AG20443 (cell line): ENCODE data around the gene IFT88.

Experiments used
- DNase-seq: peaks from one replicate; pipeline ENCODE4 v3.0.0; 2012; ENCODE audit warnings: low spot score, mixed read lengths

IFT88 gene

GRCh38 chr13:20716951-20717350, 150.0 kb downstream of the IFT88 start:
- DNase-seq = no peak

DNA sequence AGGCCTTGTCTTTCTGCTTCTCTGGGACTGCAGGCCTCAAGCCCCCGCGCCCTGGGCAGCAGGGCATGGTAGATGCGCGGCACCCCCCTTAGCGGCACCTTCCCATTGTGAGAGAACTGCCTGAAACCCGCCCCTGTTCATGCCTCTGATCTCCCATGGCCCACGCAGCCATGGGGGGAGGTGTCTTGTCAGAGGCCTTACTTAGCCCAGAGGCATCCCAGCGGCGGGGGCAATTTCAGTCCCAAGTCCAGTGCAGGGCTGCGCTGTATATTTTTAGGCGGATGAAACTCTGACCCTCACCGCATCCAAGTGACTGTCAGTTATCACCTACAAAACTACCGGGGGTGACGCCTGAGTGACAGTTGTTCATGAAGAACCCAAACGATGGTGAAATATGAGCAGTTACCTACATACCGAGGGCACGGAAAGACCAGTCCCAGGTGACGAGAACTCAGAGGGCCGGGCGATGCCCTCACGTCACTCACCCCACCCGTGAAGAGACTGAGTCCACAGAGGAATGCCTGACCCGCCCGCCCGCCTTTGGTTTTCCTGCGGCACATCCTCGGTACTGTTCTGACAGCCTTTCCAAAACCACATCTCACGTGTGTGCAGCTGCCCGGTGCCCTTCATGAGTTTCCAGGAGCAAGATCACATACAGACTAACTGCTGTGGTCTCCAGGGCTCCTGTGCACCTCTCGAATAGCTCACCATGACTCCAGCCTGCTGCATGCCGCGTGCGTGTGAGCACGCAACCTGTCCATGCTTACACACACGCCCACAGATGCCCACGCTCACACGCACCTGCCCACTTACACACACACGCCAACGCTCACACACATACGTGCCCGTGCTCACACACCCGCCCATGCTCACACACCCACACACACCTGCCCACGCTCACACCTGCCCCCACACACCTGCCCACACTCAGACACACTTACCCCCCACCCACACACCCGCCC, 150.9 kb downstream of the IFT88 start:
- DNase-seq = no peak

DNA sequence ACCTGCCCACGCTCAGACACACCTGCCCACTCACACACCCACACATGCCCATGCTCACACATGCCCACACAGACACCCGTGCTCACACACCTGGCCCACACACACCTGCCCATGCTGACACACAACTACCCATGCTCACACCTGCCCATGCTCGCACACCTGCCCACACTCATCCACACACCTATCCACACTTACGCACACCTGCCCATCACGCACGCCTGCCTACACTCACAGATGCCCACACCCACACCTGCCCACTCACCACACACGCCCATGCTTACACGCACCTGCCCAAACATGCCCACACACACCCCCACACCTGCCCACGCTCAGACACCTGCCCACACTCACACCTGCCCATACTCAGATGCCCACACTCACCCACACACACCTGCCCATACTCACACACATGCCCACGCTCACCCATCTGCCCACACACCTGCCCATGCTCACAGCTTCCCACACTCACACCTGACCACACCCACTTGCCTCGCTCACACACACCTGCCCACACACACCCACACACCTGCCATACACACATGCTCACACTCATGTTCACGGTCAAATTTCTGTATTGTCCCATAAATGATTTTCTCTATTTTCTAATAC, 152.1 kb downstream of the IFT88 start:
- no peak for DNase-seq

GRCh38 chr13:20719783-20720182, 152.8 kb downstream of the IFT88 start:
- DNase-seq = no peak

- no peak for DNase-seq
Observed at GRCh38 chr13:20720499-20720898, 153.5 kb downstream of the IFT88 start.

DNA sequence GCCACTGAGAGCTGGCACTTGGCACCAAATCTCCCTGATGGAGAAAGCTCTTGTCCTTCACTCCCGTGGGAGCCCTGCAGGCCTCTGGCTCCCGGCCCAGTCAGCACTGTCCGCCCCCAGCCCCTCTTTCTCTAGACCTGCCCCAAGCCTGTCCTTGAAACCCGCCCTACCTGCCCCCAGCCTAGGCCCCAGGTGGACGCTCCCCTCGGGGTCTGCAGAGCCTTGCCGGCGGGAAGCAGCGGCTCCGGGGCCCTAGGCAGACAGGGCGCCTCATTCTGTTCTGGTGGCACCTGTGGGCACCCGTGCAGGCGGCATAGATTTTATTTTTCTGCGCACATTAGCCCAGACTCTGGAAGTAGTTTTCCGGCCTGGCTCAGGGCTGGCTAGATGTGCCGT, 154.1 kb downstream of the IFT88 start:
- DNase-seq = no peak

- DNase-seq = peak; percentile 61
Observed at GRCh38 chr13:20721454-20722357, 154.7 kb downstream of the IFT88 start.

GRCh38 chr13:20727856-20728255, 160.9 kb downstream of the IFT88 start:
- DNase-seq = no peak

DNA sequence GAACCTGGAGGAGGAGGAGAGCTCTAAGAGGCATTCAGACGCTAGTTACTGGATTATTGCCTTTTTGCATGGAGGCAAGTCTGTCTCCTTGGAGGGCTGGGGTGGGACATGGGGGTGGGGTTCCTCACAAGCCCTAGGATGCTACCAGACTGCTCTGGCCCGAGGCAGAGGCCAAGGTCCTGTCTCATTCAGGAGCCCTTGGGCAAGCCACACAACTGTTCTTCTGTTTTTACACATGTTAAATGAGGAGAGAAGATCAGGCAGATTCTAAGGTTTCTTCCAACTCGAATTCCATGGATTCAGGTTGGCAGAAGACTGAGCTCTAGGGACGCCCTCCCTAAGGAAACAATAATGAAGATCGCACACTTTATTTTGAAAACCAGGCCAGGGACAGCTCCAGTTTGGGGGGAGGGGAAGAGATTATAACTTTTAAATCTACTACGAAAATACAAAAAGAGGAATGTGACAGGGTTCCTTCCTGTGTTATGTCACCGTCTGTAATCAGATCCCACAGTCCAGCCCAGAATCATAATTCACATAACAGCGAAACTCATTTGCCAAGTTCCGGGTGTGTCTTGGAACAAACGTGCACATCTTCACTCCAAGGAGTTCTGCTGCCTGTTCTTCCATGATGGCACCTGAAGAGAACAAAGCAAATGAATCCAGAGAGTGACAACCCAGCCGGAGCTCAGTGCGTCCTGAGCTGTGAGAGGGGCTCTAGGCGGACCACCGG, 161.8 kb downstream of the IFT88 start:
- DNase-seq = no peak

- DNase-seq = no peak
Observed at GRCh38 chr13:20729633-20730585, 163.0 kb downstream of the IFT88 start.

- no peak for DNase-seq
Observed at GRCh38 chr13:20738616-20739015, 171.7 kb downstream of the IFT88 start.

DNA sequence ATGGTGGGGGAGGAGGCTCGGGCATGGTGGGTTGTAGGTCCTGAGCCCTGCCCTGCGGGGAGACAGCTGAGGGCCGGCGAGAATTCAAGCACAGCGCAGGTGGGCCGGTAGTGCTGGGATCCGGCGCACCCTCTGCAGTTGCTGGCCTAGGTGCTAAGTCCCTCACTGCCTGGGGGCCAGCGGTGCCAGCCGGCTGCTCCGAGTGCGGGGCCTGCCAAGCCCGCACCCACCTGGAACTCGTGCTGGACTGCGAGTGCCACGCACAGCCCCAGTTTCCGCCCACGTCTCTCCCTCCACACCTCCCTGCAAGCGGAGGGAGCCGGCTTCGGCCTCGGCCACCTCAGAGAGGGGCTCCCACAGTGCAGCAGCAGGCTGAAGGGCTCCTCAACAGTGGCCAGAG, 173.1 kb downstream of the IFT88 start:
- DNase-seq = no peak
